Measurements from ENCODE around the gene PROB1.
"Not testable (repeated sequence)": the region's sequence is repeated elsewhere in the genome, so short reads cannot be mapped to it uniquely, and the experiment has no call there.

Gene PROB1

GRCh38 chr5:139378101-139378825 lies 16.6 kb downstream of the PROB1 start:
- DNase-seq, result no peak

GRCh38 chr5:139377226-139377625 lies 17.7 kb downstream of the PROB1 start:
- DNase-seq, result no peak

GRCh38 chr5:139376364-139376763 lies 18.5 kb downstream of the PROB1 start:
- DNase-seq, result no peak

GRCh38 chr5:139374909-139375308 lies 20.0 kb downstream of the PROB1 start:
- DNase-seq, result no peak

- no peak for DNase-seq
These were observed 23.1 kb downstream of the PROB1 start for GRCh38 chr5:139371482-139372435.

- DNase-seq, result no peak
These were observed 25.7 kb downstream of the PROB1 start for GRCh38 chr5:139369181-139369580.

GRCh38 chr5:139368613-139369012 lies 26.3 kb downstream of the PROB1 start:
- no peak for DNase-seq

GRCh38 chr5:139364466-139364865 lies 30.4 kb downstream of the PROB1 start:
- DNase-seq, result no peak

- no peak for DNase-seq
These were observed 31.0 kb downstream of the PROB1 start for GRCh38 chr5:139363937-139364336.

- no peak for DNase-seq
These were observed 33.0 kb downstream of the PROB1 start for GRCh38 chr5:139361835-139362429.

- DNase-seq, result no peak
These were observed 34.5 kb downstream of the PROB1 start for GRCh38 chr5:139360384-139360783.

GRCh38 chr5:139358064-139358463 lies 36.8 kb downstream of the PROB1 start:
- DNase-seq, result no peak

- not testable (repeated sequence) for DNase-seq
These were observed 39.0 kb downstream of the PROB1 start for GRCh38 chr5:139355900-139356299.

GRCh38 chr5:139354186-139354585 lies 40.7 kb downstream of the PROB1 start:
- no peak for DNase-seq

- DNase-seq, result not testable (repeated sequence)
These were observed 47.0 kb downstream of the PROB1 start for GRCh38 chr5:139347863-139348262.

- DNase-seq, result not testable (repeated sequence)
These were observed 49.5 kb downstream of the PROB1 start for GRCh38 chr5:139345442-139345841.

GRCh38 chr5:139344177-139344576 lies 50.7 kb downstream of the PROB1 start:
- no peak for DNase-seq

GRCh38 chr5:139343476-139343875 lies 51.4 kb downstream of the PROB1 start:
- DNase-seq, result no peak

GRCh38 chr5:139342423-139342723 lies 52.5 kb downstream of the PROB1 start:
- DNase-seq, result no peak

GRCh38 chr5:139341689-139342422 lies 53.0 kb downstream of the PROB1 start, which contains the start of gene PAIP2:
Gene PAIP2, plus strand, starts transcription at chr5:139341854. Its CDS starts 21,931 bp downstream, at chr5:139363785.
- DNase-seq, result peak; percentile 96

GRCh38 chr5:139341187-139341688 lies 53.7 kb downstream of the PROB1 start:
- DNase-seq, result no peak
